CD4-positive, alpha-beta T cell treated with Interleukin-21 for 1 hour (primary cell): ENCODE results near the gene RPL36.
"Not testable (repeated sequence)": the region's sequence is repeated elsewhere in the genome, so short reads cannot be mapped to it uniquely, and the experiment has no call there.

Experiments used
- DNase-seq: peaks from one replicate; pipeline ENCODE4 v3.0.0-alpha.2; 2020

Gene RPL36

GRCh38 chr19:5707576-5708575 is 17.8 kb downstream of the RPL36 start:
- no peak for DNase-seq

GRCh38 chr19:5711025-5711424 is 20.9 kb downstream of the RPL36 start:
- DNase-seq = no peak

GRCh38 chr19:5711713-5712161 is 21.6 kb downstream of the RPL36 start:
- DNase-seq = no peak

- no peak for DNase-seq
These were observed 23.1 kb downstream of the RPL36 start for GRCh38 chr19:5713228-5713627.

GRCh38 chr19:5714816-5715215 is 24.7 kb downstream of the RPL36 start:
- DNase-seq = no peak

GRCh38 chr19:5717215-5717935 is 27.3 kb downstream of the RPL36 start:
- no peak for DNase-seq

- no peak for DNase-seq
These were observed 28.0 kb downstream of the RPL36 start for GRCh38 chr19:5718037-5718578.

- DNase-seq = no peak
These were observed 28.6 kb downstream of the RPL36 start for GRCh38 chr19:5718579-5719273.

- DNase-seq = peak; percentile 28
These were observed 29.3 kb downstream of the RPL36 start for GRCh38 chr19:5719274-5719960.

- DNase-seq = peak; percentile 98
These were observed 30.1 kb downstream of the RPL36 start, which contains the start of the genes CATSPERD and LONP1 for GRCh38 chr19:5719961-5720790. CATSPERD (plus strand) TSS chr19:5720637; CDS start chr19:5720738, 101 bp downstream. LONP1 (minus strand) TSS chr19:5720146; CDS start chr19:5720132, 14 bp downstream.

GRCh38 chr19:5727453-5728050 is 37.5 kb downstream of the RPL36 start:
- DNase-seq = no peak

- not testable (repeated sequence) for DNase-seq
These were observed 43.1 kb downstream of the RPL36 start for GRCh38 chr19:5733172-5733571.

- no peak for DNase-seq
These were observed 48.3 kb downstream of the RPL36 start for GRCh38 chr19:5738423-5738822.
